HG03460 (cell line): ENCODE results near the gene TRIM41.
A peak's percentile ranks its signal among the peaks of the same experiment; 100 is the strongest.
"Not testable (repeated sequence)": the region's sequence is repeated elsewhere in the genome, so short reads cannot be mapped to it uniquely, and the experiment has no call there.

ENCODE experiments used
- ATAC-seq: cut with Tn5 transposase; IDR thresholded peaks from one replicate; pipeline ENCODE4 v1.9.1; 2021; ENCODE audit not compliant: unreplicated experiment

TRIM41 gene

DNA sequence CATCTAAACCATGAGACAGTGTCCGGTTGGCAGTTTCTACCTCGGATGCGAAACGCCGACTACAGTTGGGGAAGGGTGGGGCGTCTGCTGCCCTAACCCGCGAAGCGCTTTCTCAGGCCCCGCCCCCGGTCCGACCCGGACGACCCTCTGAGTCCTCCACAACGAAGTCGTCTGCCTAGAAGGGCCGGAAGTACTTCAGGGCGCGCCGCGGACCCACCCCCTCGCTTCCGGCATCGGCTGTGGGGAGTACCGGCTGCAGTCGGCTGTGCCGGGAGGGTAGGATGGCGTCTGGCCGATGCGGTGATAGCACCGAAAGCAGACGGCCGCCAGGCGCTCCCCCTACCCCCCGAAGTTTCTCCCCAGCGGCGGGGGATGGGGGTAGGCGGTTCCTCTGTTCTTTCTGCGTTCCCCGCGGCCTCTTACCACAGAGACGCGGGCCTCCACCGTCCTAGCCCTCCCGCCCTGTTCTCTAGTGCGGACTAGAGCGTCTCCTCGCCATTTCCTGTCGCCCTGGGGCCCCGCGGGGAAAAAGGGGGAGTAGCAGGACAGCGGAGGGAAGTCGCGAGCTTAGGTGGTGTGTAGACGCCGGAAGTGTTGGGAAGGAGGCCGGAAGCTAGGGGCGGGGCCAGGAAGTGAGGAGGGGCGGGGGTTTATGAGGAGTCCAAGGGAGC lies at the start of gene TRIM41:
TRIM41 (plus strand) TSS at position 224 of the 671 bp plus-strand sequence. CDS start 719 bp downstream, outside the sequence.
- peak; percentile 61 for ATAC-seq

DNA sequence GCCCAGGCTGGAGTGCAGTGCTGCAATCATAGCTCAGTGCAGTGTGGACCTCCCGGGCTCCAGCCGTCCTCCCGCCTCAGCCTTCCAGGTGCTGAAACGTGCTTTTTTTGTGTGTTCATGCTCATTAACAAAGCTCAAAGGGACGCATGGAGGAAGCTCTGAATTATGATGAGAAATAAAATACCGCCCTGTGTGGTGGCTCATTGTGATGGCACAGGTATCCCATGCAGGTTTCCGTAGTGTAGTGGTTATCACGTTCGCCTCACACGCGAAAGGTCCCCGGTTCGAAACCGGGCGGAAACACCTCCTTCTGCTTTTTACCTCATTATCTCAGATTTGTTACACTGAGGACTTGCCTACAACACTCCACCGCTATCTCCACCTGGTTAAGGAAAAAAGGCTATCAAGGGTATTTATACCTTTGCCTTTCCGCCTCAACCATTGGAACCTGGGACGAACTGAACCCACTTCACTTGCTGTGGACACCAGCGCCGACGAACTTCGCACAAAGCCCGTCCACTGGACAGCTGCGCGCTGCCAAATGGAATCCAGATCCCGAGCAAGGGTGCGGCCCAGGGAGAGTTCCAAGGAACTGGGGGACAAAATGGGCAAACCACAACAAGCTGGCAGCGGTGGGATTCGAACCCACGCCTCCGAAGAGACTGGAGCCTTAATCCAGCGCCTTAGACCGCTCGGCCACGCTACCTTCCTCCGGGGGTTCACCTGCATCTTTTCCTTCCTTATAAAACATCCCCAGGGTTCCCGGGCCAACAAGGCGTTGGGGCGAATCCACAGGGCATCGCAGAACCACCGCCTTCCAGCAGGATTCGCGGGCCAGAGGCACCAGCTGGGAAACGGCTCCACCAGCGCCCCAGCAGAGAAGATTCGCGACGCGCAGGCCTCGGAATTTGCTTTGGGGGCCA lies 49.4 kb upstream of the TRIM41 start:
- peak; percentile 45 for ATAC-seq

GRCh38 chr5:181176254-181176952 lies 46.7 kb upstream of the TRIM41 start:
- ATAC-seq = no peak

DNA sequence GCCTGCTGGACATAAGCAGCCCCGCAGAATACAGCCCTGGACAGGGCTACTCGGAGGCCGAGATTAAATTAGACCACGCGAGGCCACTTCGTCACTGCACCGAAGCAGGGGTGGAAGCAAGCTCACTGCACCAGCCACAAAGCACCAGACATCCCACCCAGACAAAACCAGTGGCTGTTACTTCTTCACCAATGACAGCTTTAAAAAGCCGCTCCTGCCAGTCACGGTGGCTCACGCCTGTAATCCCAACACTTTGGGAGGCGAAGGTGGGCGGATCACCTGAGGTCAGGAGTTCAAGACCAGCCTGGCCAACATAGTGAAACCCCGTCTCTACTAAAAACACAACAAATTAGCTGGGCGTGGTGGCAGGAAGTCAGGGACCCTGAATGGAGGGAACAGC lies 45.5 kb upstream of the TRIM41 start:
- not testable (repeated sequence) for ATAC-seq

GRCh38 chr5:181181650-181182565 lies 41.2 kb upstream of the TRIM41 start:
- peak; percentile 56 for ATAC-seq

DNA sequence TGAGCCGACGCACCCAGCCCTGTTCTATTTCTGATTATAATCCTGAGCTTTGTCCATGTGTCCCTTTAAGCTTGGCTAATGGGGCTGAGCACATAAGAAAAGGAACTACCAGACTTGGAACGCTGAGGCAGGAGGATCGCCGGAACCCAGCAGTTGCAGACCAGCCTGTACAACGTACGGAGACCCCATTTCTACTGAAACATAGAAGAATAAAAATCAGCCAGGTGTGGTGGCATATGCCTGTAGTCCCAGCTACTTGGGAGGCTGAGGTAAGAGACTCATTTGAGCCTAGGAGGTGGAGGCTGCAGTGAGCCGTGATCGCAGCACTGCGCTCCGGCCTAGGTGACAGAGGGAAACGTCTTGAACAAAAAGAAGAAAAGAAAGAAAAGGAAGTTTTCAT lies 40.4 kb upstream of the TRIM41 start:
- no peak for ATAC-seq

- ATAC-seq = no peak
Observed at GRCh38 chr5:181184845-181185216, 38.2 kb upstream of the TRIM41 start.

DNA sequence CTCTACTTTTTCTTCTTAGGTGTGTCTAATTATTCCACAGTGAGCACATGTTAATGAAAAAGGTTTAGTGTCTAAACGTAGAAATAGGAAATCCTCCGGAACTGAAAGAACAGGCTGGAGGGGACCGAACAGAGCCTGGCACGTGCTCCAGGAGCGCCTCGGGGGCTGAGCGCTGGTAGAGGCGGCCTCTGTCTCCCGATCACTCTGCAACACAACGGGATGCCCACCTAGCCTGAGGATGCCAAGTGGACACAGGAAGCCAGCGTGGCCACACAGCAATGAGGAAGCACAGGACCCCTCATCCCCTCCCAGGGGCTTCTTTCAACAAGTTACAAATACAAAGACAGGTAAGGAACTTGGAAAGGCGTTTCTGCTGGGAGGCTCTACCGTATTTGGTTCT lies 37.5 kb upstream of the TRIM41 start:
- no peak for ATAC-seq

GRCh38 chr5:181186022-181186421 lies 37.1 kb upstream of the TRIM41 start:
- ATAC-seq = no peak

DNA sequence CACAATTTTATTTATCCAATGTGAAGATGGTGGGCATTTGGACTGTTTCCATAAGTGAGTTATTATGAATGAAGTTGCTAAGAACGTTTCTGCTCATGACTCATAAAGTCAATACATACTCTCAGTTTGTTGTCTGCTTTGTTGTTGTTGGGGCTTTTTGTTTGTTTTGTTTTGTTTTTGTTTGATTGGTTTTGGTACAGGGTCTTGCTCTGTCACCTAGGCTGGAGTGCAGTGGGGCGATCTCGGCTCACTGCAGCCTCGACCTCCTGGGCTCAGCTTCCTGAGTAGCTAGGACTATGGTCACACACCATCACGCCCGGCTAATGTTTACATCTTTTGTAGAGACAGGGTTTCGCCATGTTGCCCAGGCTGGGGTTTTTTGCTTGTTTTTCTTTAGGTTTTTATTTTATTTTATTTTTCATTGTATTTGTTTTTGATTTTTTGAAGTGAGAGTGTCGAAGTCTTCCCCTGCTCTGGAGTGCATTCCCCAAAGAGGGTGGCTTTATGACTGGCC lies 36.0 kb upstream of the TRIM41 start:
- ATAC-seq = no peak

- ATAC-seq = no peak
Observed at GRCh38 chr5:181187500-181188213, 35.4 kb upstream of the TRIM41 start.

- no peak for ATAC-seq
Observed at GRCh38 chr5:181188700-181189362, 34.2 kb upstream of the TRIM41 start.

GRCh38 chr5:181189363-181189961 lies 33.6 kb upstream of the TRIM41 start:
- ATAC-seq = no peak

DNA sequence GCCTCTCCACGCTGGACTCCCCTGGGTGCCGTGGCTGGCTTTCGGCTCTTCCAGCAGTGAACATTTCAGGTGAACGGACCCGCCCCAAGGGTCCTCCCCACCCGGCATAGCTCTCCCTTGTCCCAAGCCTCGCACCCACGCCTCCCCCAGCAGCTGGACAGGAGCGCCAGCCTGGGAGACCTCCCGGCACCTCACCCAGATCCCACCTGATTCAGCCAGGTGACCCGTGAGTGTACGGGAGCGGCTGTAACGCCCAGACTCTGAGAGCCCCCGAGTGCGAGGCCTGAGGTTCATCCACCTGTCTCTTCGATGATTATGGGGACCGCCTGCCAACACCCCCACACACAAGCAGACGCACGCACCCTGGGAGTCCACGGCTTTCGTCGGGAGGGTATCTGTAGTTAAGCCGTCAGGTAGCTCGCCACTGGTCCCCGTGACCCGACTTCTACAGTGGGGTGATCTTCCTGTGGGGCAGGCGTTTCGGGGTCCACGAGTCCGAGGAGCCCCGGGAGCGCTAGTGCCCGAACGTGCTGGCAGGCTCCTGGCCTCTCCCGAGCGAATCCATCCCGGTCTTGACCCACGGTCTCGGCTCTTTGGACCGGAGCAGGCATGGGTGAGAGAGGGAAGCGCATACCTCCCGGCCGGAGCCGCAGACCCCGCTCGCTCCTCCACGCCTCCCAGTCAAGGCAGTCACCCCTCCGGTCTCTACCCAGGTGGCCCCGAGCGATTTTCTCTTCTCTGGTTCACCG lies 32.9 kb upstream of the TRIM41 start:
- ATAC-seq = no peak

DNA sequence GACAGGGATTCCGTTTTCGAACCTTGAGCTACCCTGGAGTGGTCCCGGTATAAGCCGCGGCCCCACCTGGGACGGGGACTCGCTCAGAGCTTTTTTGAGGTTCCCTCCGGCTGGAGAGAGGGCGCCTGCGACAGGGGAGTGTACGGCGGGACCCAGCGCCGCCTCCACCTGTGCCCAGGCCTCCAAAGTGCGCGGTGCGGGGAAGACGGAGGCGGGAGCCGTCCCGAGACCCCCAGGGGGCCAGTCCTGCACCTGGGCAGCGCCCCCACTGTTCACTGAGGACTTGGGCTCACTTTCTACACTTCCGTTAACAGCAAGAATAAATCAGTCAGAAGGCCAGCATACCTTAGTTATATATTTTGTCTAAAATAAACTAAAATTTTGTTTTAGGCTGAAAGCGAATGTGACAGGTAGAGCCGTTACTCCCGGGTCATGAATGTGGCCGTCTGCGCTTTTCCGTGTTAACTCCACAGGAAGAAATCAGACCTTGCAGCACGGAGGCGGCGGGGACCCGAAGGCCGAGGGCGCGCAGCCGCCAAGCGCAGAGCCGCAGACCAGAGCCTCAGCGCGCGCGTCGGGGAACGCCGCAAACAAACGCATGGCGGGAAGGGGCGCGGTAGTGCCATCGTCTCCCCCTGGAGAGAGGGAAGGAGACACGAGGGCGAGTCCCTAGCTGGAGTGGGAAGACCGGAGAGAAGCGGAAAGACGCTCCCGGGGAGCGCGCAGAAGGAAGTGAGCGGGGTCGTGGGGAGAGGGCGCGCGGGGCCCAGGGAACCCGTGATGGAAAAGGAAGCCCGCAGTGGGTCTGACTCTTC lies 32.2 kb upstream of the TRIM41 start:
- ATAC-seq = peak; percentile 5

GRCh38 chr5:181191526-181192336 lies 31.4 kb upstream of the TRIM41 start:
- peak; percentile 46 for ATAC-seq
